Activated CD8-positive, alpha-beta memory T cell treated with anti-CD3 and anti-CD28 coated beads, Interleukin-2, amount 10 ng/mL, durations not matched to agents 7 days and 5 days (primary cell): ENCODE results near the gene PTPRU. TPM values are rescaled to one million over a fixed set of nuclear protein-coding genes. Genes with fewer than 3 reads are reported as not detected.

ENCODE experiments used
- ATAC-seq: fragments of 150-1000 bp; cut with Tn5 transposase; one replicate; pipeline ENCODE4 v1.10.0; 2021; ENCODE audit warnings: moderate library complexity
- CTCF ChIA-PET: fragments of 350-600 bp; sonication (Branson Sonifier 250); formaldehyde crosslinking; loops from one replicate; lab custom pipeline; 2021; ENCODE audit warnings: antibody characterized with exemption; lab: Charles Lee
- DNase-seq: peaks from one replicate; pipeline ENCODE4 v3.0.0-alpha.2; 2020
- H3K27ac Mint-ChIP-seq: one replicate; pipeline ENCODE4 v1.8.0; 2021; ENCODE audit warnings: mild to moderate bottlenecking, mixed read lengths
- H3K27me3 Mint-ChIP-seq: one replicate; pipeline ENCODE4 v1.8.0; 2021; ENCODE audit warnings: mixed read lengths
- H3K36me3 Mint-ChIP-seq: one replicate; pipeline ENCODE4 v1.8.0; 2021; ENCODE audit warnings: mild to moderate bottlenecking, mixed read lengths
- H3K4me1 Mint-ChIP-seq: one replicate; pipeline ENCODE4 v1.8.0; 2021; ENCODE audit warnings: mixed read lengths
- H3K4me3 Mint-ChIP-seq: one replicate; pipeline ENCODE4 v1.8.0; 2021; ENCODE audit warnings: mild to moderate bottlenecking, moderate library complexity, mixed read lengths
- H3K9me3 Mint-ChIP-seq: one replicate; pipeline ENCODE4 v1.8.0; 2022; ENCODE audit warnings: low read depth, mixed read lengths
- total RNA-seq, 2 experiments: library from RNA; stranded (reverse); gene quantifications; one replicate each; pipeline ENCODE4 v1.2.3, GENCODE V29; 2021

PTPRU gene
- total RNA-seq, 2 experiments from 2014 or later = 0.47 to 0.64 TPM

GRCh38 chr1:29239142-29239541 is 2.8 kb downstream of the PTPRU start:
- Mint-ChIP-seq H3K9me3 (no peaks in the 10 kb centered on the region), H3K4me3 (no peak overlapping the region), H3K4me1 (peaks cover 18% of the 10 kb centered on the region), H3K36me3 (peaks cover 6% of the 10 kb centered on the region), H3K27me3 (peaks cover 57% of the 10 kb centered on the region), H3K27ac (no peak overlapping the region)
- ATAC-seq (no peak), DNase-seq (no peak)
- CTCF ChIA-PET = interaction anchor here (1.2 to 2.1 kb wide), 3 partner anchors 8 to 1141 kb away, joined by 3 to 5 read pairs (median 3); no protein-coding TSS in a partner anchor

- Mint-ChIP-seq H3K27me3 (peaks cover 49% of the 10 kb centered on the region), H3K27ac (no peak overlapping the region), H3K4me1 (peaks cover 18% of the 10 kb centered on the region), H3K4me3 (no peak overlapping the region), H3K9me3 (no peaks in the 10 kb centered on the region), H3K36me3 (peaks cover 6% of the 10 kb centered on the region)
- DNase-seq (no peak), ATAC-seq (no peak)
- CTCF ChIA-PET = interaction anchor here (1.6 to 2.1 kb wide), 2 partner anchors 9 to 20 kb away, joined by 3 to 5 read pairs; no protein-coding TSS in a partner anchor
Measured at GRCh38 chr1:29240400-29240837, 4.1 kb downstream of the PTPRU start.

- no peak overlapping the region for H3K27ac Mint-ChIP-seq
- H3K4me1 Mint-ChIP-seq = peaks cover 15% of the 10 kb centered on the region
- peaks cover 43% of the 10 kb centered on the region for H3K27me3 Mint-ChIP-seq
- no peak overlapping the region for H3K4me3 Mint-ChIP-seq
- ATAC-seq = no peak
- CTCF ChIA-PET = interaction anchor here (1.6 kb wide), 1 partner anchor 9 kb away, joined by 3 read pairs; no protein-coding TSS in a partner anchor
- no peaks in the 10 kb centered on the region for H3K9me3 Mint-ChIP-seq
- H3K36me3 Mint-ChIP-seq = peaks cover 6% of the 10 kb centered on the region
- no peak for DNase-seq
Measured at GRCh38 chr1:29240986-29241385, 4.7 kb downstream of the PTPRU start.

GRCh38 chr1:29243023-29243870 is 6.9 kb downstream of the PTPRU start:
- H3K27ac Mint-ChIP-seq = no peak overlapping the region
- peaks cover 31% of the 10 kb centered on the region for H3K27me3 Mint-ChIP-seq
- H3K36me3 Mint-ChIP-seq = no peaks in the 10 kb centered on the region
- DNase-seq (no peak), ATAC-seq (no peak)
- no peaks in the 10 kb centered on the region for H3K9me3 Mint-ChIP-seq
- H3K4me3 Mint-ChIP-seq = no peak overlapping the region
- H3K4me1 Mint-ChIP-seq = peaks cover 3% of the 10 kb centered on the region
- CTCF ChIA-PET = no interaction called here

- ATAC-seq (no peak), DNase-seq (no peak)
- H3K9me3 Mint-ChIP-seq = no peaks in the 10 kb centered on the region
- H3K27me3 Mint-ChIP-seq = peaks cover 25% of the 10 kb centered on the region
- no peaks in the 10 kb centered on the region for H3K36me3 Mint-ChIP-seq
- H3K4me3 Mint-ChIP-seq = no peak overlapping the region
- CTCF ChIA-PET = no interaction called here
- no peak overlapping the region for H3K27ac Mint-ChIP-seq
- peaks cover under 1% of the 10 kb centered on the region for H3K4me1 Mint-ChIP-seq
Measured at GRCh38 chr1:29243871-29244200, 7.5 kb downstream of the PTPRU start.

GRCh38 chr1:29245261-29245660 is 8.9 kb downstream of the PTPRU start:
- DNase-seq (no peak), ATAC-seq (no peak)
- Mint-ChIP-seq H3K27ac (no peak overlapping the region), H3K4me3 (no peak overlapping the region), H3K9me3 (no peaks in the 10 kb centered on the region), H3K4me1 (no peaks in the 10 kb centered on the region), H3K27me3 (peaks cover 11% of the 10 kb centered on the region), H3K36me3 (no peaks in the 10 kb centered on the region)
- CTCF ChIA-PET = interaction anchor here (0.5 to 1.2 kb wide), 2 partner anchors 9 to 20 kb away, joined by 3 to 4 read pairs; partner anchors contain the start of gene PTPRU

GRCh38 chr1:29245876-29246275 is 9.6 kb downstream of the PTPRU start:
- CTCF ChIA-PET = interaction anchor here (0.5 to 1.2 kb wide), 2 partner anchors 10 to 20 kb away, joined by 3 to 4 read pairs; partner anchors contain the start of gene PTPRU
- Mint-ChIP-seq H3K4me1 (no peaks in the 10 kb centered on the region), H3K27me3 (peaks cover 9% of the 10 kb centered on the region), H3K4me3 (no peak overlapping the region), H3K9me3 (no peaks in the 10 kb centered on the region), H3K36me3 (no peaks in the 10 kb centered on the region), H3K27ac (no peak overlapping the region)
- ATAC-seq = no peak
- DNase-seq = no peak

GRCh38 chr1:29247044-29247443 is 10.7 kb downstream of the PTPRU start:
- ATAC-seq = no peak
- H3K27ac Mint-ChIP-seq = no peak overlapping the region
- no peaks in the 10 kb centered on the region for H3K9me3 Mint-ChIP-seq
- DNase-seq = no peak
- H3K36me3 Mint-ChIP-seq = no peaks in the 10 kb centered on the region
- H3K27me3 Mint-ChIP-seq = no peaks in the 10 kb centered on the region
- CTCF ChIA-PET = no interaction called here
- H3K4me3 Mint-ChIP-seq = no peak overlapping the region
- H3K4me1 Mint-ChIP-seq = no peaks in the 10 kb centered on the region

- no peak overlapping the region for H3K27ac Mint-ChIP-seq
- no peaks in the 10 kb centered on the region for H3K27me3 Mint-ChIP-seq
- H3K9me3 Mint-ChIP-seq = no peaks in the 10 kb centered on the region
- no peaks in the 10 kb centered on the region for H3K4me1 Mint-ChIP-seq
- no peak overlapping the region for H3K4me3 Mint-ChIP-seq
- DNase-seq = no peak
- no peaks in the 10 kb centered on the region for H3K36me3 Mint-ChIP-seq
- ATAC-seq = no peak
- CTCF ChIA-PET = no interaction called here
Measured at GRCh38 chr1:29247571-29248273, 11.4 kb downstream of the PTPRU start.

GRCh38 chr1:29248409-29248808 is 12.1 kb downstream of the PTPRU start:
- CTCF ChIA-PET = no interaction called here

GRCh38 chr1:29249170-29249691 is 12.9 kb downstream of the PTPRU start:
- H3K9me3 Mint-ChIP-seq = no peaks in the 10 kb centered on the region
- ATAC-seq (no peak), DNase-seq (no peak)
- H3K4me1 Mint-ChIP-seq = no peaks in the 10 kb centered on the region
- CTCF ChIA-PET = no interaction called here
- no peak overlapping the region for H3K27ac Mint-ChIP-seq
- H3K4me3 Mint-ChIP-seq = no peak overlapping the region
- no peaks in the 10 kb centered on the region for H3K27me3 Mint-ChIP-seq
- H3K36me3 Mint-ChIP-seq = no peaks in the 10 kb centered on the region

More at GRCh38 chr1:29248409-29248808, 12.1 kb downstream of the PTPRU start:
- Mint-ChIP-seq H3K27ac (no peak overlapping the region), H3K36me3 (no peaks in the 10 kb centered on the region), H3K4me3 (no peak overlapping the region), H3K4me1 (no peaks in the 10 kb centered on the region), H3K9me3 (no peaks in the 10 kb centered on the region), H3K27me3 (no peaks in the 10 kb centered on the region)
- ATAC-seq (no peak), DNase-seq (no peak)

- H3K4me3 Mint-ChIP-seq = no peak overlapping the region
- CTCF ChIA-PET = interaction anchor here (1.1 kb wide), 1 partner anchor 11 kb away, joined by 3 read pairs; no protein-coding TSS in a partner anchor
- no peaks in the 10 kb centered on the region for H3K4me1 Mint-ChIP-seq
- no peaks in the 10 kb centered on the region for H3K27me3 Mint-ChIP-seq
- H3K9me3 Mint-ChIP-seq = no peaks in the 10 kb centered on the region
- DNase-seq (no peak), ATAC-seq (no peak)
- H3K36me3 Mint-ChIP-seq = no peaks in the 10 kb centered on the region
- H3K27ac Mint-ChIP-seq = no peak overlapping the region
Measured at GRCh38 chr1:29249951-29250581, 13.7 kb downstream of the PTPRU start.
